ENCODE data around the gene TPRN. TPM values are rescaled to one million over a fixed set of nuclear protein-coding genes. Genes with fewer than 3 reads are reported as not detected.
A peak's percentile ranks its signal among the peaks of the same experiment; 100 is the strongest.

The TPRN gene
- total RNA-seq, 2 donors from 2014 or later, result 6.4 to 6.8 TPM

DNA sequence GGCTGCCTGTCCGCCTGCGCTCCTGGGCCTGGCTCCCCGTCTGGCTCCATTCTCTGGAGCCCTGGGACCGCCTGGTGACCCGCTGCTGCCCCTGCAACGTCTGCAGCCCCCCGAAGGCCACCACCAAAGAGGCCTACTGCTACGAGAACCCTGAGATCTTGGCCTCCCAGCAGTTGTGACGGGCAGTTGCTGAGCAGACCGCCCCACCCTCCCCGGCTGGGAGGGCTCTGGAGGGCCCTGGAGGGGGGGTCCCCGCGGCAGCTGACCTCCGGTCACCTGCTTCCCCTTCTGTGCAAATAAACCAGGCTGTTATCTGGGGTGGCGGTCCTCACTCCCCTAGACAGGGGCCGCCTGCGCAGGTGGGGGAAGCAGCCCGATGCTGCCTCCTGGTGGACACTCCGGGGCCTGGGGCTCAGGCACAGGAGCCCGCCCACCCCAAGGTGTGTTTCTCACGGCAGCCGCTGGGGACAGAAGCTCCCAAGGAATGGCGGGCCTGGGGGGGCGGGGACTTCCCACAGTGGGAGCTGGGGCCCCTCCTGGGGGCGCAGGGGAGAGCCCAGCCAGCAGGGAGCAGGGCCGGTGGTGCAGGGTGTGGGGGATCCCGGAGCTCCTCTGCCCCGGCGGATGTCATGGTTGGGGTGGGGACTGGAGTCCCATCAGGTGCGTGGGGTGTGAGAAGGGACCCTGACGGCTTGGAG lies 35.8 kb upstream of the TPRN start:
- TF ChIP-seq, protein P1, sequence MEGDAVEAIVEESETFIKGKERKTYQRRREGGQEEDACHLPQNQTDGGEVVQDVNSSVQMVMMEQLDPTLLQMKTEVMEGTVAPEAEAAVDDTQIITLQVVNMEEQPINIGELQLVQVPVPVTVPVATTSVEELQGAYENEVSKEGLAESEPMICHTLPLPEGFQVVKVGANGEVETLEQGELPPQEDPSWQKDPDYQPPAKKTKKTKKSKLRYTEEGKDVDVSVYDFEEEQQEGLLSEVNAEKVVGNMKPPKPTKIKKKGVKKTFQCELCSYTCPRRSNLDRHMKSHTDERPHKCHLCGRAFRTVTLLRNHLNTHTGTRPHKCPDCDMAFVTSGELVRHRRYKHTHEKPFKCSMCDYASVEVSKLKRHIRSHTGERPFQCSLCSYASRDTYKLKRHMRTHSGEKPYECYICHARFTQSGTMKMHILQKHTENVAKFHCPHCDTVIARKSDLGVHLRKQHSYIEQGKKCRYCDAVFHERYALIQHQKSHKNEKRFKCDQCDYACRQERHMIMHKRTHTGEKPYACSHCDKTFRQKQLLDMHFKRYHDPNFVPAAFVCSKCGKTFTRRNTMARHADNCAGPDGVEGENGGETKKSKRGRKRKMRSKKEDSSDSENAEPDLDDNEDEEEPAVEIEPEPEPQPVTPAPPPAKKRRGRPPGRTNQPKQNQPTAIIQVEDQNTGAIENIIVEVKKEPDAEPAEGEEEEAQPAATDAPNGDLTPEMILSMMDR (IDR thresholded peaks at IDR 0.05), result peak; percentile 100
- Histone ChIP-seq H3K27ac (peak overlapping the region; percentile 12 to 43), H3K4me3 (peak overlapping the region; percentile 0 to 32)

DNA sequence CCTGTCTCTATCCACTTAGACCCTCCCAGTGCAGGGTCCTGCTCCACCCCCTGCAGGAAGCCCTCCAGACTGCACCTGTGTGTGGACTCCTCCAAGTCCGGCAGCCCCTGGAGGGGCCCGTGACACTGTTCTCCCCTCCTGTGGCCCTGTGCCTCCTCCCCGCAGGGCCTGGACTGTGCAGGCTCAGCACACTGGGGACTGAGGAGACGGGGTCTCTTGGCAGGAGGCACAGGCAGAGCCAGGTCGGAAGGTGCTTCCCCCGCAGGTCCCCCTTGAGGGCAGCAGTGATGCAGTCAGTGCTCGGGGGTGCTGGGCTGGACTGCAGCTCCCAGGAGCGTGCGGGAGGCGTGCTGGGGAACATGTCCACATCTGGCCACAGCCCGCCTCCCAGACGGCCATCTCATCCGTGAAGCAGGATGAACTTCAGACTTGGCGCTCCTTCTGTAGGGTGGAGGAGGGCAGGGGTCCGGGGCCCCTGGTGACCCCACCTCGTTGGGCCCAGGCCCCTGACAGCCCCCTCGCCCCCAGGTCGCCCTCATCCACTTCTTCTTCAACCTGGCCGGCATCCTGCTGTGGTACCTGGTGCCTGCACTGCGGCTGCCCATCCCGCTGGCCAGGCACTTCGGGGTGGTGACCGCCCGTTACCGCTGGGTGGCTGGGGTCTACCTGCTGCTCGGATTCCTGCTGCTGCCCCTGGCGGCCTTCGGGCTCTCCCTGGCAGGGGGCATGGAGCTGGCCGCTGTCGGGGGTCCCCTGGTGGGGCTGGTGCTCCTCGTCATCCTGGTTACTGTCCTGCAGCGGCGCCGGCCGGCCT lies 35.1 kb upstream of the TPRN start:
- no peak for DNase-seq (ENCODE audit: low spot score)
- Histone ChIP-seq H3K4me1 (peaks cover 0 to 47% of the 10 kb centered on the region in 2 donors), H3K27me3 (peaks cover 0 to under 1% of the 10 kb centered on the region in 2 donors), H3K4me3 (peak overlapping the region in 1 of 2 donors; percentile 32), H3K27ac (peak overlapping the region; percentile 12 to 23), H3K9me3 (no peaks in the 10 kb centered on the region), H3K36me3 (no peaks in the 10 kb centered on the region)
- TF ChIP-seq, protein P1 (IDR thresholded peaks at IDR 0.05), result no peak

More for the DNA sequence above, 35.8 kb upstream of the TPRN start:
- Histone ChIP-seq H3K27me3 (no peaks in the 10 kb centered on the region), H3K36me3 (no peaks in the 10 kb centered on the region), H3K9me3 (no peaks in the 10 kb centered on the region), H3K4me1 (peaks cover 0 to 47% of the 10 kb centered on the region in 2 donors)
- DNase-seq (ENCODE audit: low spot score), result peak; percentile 86

DNA sequence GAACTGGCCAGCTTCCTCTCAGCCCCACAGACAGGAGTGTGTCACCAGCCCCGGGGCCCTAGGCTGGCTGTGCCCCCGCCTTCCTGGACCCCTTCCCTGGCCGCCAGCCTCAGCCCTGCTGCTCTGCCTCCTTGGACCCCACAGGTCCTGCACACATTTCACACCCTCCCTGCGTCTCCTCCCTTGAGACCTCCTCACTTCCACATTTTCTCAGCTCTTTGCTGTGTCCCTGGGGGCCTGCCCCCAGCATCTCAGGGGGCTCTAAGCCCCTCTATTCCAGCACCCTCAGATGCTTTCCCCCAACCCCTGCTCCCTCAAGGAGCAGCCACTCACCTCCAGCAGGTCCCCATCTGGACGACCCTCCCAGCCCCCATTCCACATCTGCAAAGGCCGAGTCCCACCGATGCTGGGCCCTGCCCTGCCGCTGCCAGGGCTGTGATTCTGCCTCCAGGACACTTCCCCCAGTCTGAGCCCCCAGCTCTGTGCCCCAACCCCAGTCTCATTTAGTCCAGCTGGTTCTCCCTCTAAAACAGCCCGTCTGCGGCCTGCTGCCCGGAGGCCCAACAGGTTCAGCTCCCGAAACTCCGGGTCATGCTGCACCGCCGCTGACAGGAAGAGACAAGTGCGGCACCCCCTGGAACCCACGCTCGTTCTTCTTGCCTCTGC lies 34.4 kb upstream of the TPRN start:
- H3K4me3 ChIP-seq, result no peak overlapping the region
- no peak for DNase-seq (ENCODE audit: low spot score)
- peaks cover 0 to 45% of the 10 kb centered on the region in 2 donors for H3K4me1 ChIP-seq
- peaks cover 0 to 4% of the 10 kb centered on the region in 2 donors for H3K27me3 ChIP-seq
- TF ChIP-seq, protein P1 (IDR thresholded peaks at IDR 0.05), result no peak
- H3K36me3 ChIP-seq, result no peaks in the 10 kb centered on the region
- no peak overlapping the region for H3K27ac ChIP-seq
- H3K9me3 ChIP-seq, result no peaks in the 10 kb centered on the region

DNA sequence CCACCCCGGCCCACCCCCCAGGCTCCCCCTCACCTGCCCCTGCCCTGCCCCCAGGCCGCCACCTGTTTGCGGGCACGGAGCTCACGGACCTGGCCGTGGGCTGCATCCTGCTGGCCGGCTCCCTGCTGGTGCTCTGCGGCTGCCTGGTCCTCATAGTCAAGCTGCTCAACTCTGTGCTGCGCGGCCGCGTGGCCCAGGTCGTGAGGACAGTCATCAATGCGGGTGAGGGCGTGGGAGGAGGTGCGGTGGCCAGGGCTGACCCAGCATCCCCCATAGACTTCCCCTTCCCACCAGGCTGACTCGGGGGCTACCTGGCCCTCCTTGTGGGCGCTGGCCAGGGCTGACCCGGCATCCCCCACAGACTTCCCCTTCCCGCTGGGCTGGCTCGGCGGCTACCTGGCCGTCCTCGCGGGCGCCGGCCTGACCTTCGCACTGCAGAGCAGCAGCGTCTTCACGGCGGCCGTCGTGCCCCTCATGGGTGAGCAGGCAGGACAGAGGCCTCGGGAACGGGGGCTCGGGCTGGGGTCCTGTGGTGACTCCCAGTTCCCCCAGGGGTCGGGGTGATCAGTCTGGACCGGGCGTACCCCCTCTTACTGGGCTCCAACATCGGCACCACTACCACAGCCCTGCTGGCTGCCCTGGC lies 33.6 kb upstream of the TPRN start:
- Histone ChIP-seq H3K36me3 (no peaks in the 10 kb centered on the region), H3K4me1 (peaks cover 0 to 38% of the 10 kb centered on the region in 2 donors), H3K27ac (no peak overlapping the region), H3K27me3 (peaks cover 3 to 4% of the 10 kb centered on the region in 2 donors), H3K4me3 (no peak overlapping the region), H3K9me3 (no peaks in the 10 kb centered on the region)
- DNase-seq (ENCODE audit: low spot score), result no peak
- TF ChIP-seq, protein P1 (IDR thresholded peaks at IDR 0.05), result no peak

DNA sequence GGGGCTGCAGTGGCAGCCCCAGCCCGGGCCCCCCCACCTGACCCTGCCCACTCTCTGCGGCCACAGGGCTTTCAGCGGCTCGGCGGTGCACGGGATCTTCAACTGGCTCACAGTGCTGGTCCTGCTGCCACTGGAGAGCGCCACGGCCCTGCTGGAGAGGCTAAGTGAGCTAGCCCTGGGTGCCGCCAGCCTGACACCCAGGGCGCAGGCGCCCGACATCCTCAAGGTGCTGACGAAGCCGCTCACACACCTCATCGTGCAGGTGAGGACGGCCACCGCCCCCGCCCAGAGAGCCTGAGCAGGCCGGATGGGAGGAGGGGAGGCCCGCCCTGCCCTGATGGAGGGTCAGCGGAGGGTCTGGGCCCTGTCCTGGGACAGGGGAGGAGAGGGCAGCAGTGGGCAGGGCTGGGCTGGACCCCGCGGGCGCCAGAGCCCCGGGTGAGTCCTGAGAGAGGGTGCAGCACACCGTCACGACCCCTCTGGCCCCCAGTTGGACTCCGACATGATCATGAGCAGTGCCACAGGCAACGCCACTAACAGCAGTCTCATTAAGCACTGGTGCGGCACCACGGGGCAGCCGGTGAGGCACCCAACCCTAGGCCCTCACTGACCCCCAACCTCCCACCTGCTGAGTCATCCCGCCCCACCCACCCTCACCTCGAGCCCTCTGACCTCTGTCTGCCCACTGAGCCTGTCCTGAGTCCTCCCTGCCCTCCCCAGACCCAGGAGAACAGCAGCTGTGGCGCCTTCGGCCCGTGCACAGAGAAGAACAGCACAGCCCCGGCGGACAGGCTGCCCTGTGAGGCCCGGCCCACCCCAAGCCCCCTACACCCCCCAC lies 32.8 kb upstream of the TPRN start:
- Histone ChIP-seq H3K4me1 (peaks cover 0 to 29% of the 10 kb centered on the region in 2 donors), H3K4me3 (no peak overlapping the region), H3K27ac (no peak overlapping the region), H3K27me3 (peaks cover 3 to 5% of the 10 kb centered on the region in 2 donors), H3K9me3 (no peaks in the 10 kb centered on the region), H3K36me3 (no peaks in the 10 kb centered on the region)
- TF ChIP-seq, protein P1 (IDR thresholded peaks at IDR 0.05), result no peak
- no peak for DNase-seq (ENCODE audit: low spot score)
